Mesendoderm (in vitro differentiated cells): ENCODE results near the gene PPP2R5E.

Experiments
- DNase-seq: peaks from one replicate; pipeline ENCODE4 v3.0.0; 2013
- H2AK5ac ChIP-seq: 2 replicates; pipeline ENCODE4 v1.6.1; 2013; ENCODE audit warnings: low read length, inconsistent platforms
- H2BK120ac ChIP-seq: 2 replicates; pipeline ENCODE4 v1.6.1; 2013; ENCODE audit warnings: low read depth, mild to moderate bottlenecking, low read length, moderate library complexity, mixed read lengths
- H2BK15ac ChIP-seq: replicated peaks from 2 replicates; pipeline ENCODE4 v1.6.1; 2013; ENCODE audit warnings: low read depth, mild to moderate bottlenecking, moderate library complexity
- H2BK5ac ChIP-seq: 2 replicates; pipeline ENCODE4 v1.6.1; 2013; ENCODE audit warnings: low read length, inconsistent platforms
- H3K18ac ChIP-seq: 2 replicates; pipeline ENCODE4 v1.6.1; 2013; ENCODE audit warnings: mild to moderate bottlenecking, low read length, mixed read lengths
- H3K23ac ChIP-seq: one replicate; pipeline ENCODE4 v1.6.1; 2013; ENCODE audit warnings: low read length
- H3K27ac ChIP-seq: 2 replicates; pipeline ENCODE4 v1.5.1; 2013; ENCODE audit warnings: low read depth, mild to moderate bottlenecking, inconsistent platforms, low read length, moderate library complexity
- H3K27me3 ChIP-seq: 2 replicates; pipeline ENCODE4 v1.6.1; 2013; ENCODE audit warnings: low read length, control low read depth, mild to moderate bottlenecking, inconsistent platforms; ENCODE audit not compliant: insufficient read depth, poor library complexity
- H3K36me3 ChIP-seq: 2 replicates; pipeline ENCODE4 v1.6.1; 2013; ENCODE audit warnings: low read length, inconsistent platforms; ENCODE audit not compliant: control insufficient read depth, insufficient read depth
- H3K4ac ChIP-seq: one replicate; pipeline ENCODE4 v1.6.1; 2013; ENCODE audit warnings: low read depth, mild to moderate bottlenecking, low read length, moderate library complexity
- H3K4me1 ChIP-seq: 2 replicates; pipeline ENCODE4 v1.6.1; 2013; ENCODE audit warnings: low read depth, low read length, inconsistent platforms; ENCODE audit not compliant: control insufficient read depth
- H3K4me2 ChIP-seq: 2 replicates; pipeline ENCODE4 v1.6.1; 2013; ENCODE audit warnings: low read length
- H3K4me3 ChIP-seq: 2 replicates; pipeline ENCODE4 v1.5.1; 2013; ENCODE audit warnings: mild to moderate bottlenecking, low read length
- H3K56ac ChIP-seq: one replicate; pipeline ENCODE4 v1.6.1; 2013; ENCODE audit warnings: low read length
- H3K79me1 ChIP-seq: 2 replicates; pipeline ENCODE4 v1.6.1; 2013; ENCODE audit warnings: low read length, inconsistent platforms
- H3K79me2 ChIP-seq: 2 replicates; pipeline ENCODE4 v1.6.1; 2013; ENCODE audit warnings: mild to moderate bottlenecking, low read length; ENCODE audit not compliant: control insufficient read depth, insufficient read depth
- H3K9ac ChIP-seq: 2 replicates; pipeline ENCODE4 v1.6.1; 2013; ENCODE audit warnings: low read length, inconsistent platforms
- H4K5ac ChIP-seq: one replicate; pipeline ENCODE4 v1.6.1; 2013; ENCODE audit warnings: low read length
- H4K8ac ChIP-seq: one replicate; pipeline ENCODE4 v1.6.1; 2013; ENCODE audit warnings: low read depth, mild to moderate bottlenecking, control low read depth, low read length, moderate library complexity
- WGBS: extraction: QIAGEN DNeasy Blood & Tissue Kit; methylation state at CpG from one replicate; pipeline ENCODE4 v1.1.7; 2013; ENCODE audit warnings: low lambda C conversion rate, missing lambda C conversion rate; ENCODE audit not compliant: insufficient coverage; ENCODE audit errors: extremely low coverage; 5-methylcytosine and 5-hydroxymethylcytosine counted together

The PPP2R5E gene

DNA sequence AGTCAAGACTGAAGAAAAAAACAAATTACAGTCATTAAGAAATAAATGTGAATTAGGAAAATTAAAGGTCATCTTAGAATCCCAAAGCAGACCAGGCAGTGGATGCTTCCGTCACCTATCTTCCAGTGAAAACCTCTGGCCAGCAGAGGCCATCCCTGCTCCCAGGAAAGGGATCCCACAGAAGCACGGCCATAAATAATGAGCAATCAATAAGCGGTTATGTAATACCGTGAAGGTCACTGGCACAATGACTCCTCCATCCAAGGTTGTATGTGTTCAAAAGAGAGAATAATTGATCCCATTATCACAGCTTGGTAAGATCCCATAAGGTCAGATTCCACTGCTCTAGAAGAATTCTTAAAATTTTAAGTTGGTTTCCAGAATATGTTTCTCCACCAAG lies 85.7 kb downstream of the PPP2R5E start:
- Histone ChIP-seq H2BK5ac (no peak overlapping the region), H2BK15ac (no peak overlapping the region), H3K9ac (no peak overlapping the region), H3K27me3 (no peaks in the 10 kb centered on the region), H3K56ac (no peak overlapping the region), H3K23ac (no peak overlapping the region), H3K36me3 (no peaks in the 10 kb centered on the region), H2BK120ac (no peak overlapping the region), H4K8ac (no peak overlapping the region), H3K18ac (no peak overlapping the region), H3K27ac (no peak overlapping the region), H3K4me2 (no peak overlapping the region), H4K5ac (no peak overlapping the region), H2AK5ac (no peak overlapping the region), H3K79me2 (peaks cover 16% of the 10 kb centered on the region), H3K79me1 (peaks cover 20% of the 10 kb centered on the region), H3K4ac (no peak overlapping the region), H3K4me1 (no peaks in the 10 kb centered on the region), H3K4me3 (no peak overlapping the region)
- WGBS = no CpG with 5 or more reads among the region's 4 CpGs
- DNase-seq = no peak

DNA sequence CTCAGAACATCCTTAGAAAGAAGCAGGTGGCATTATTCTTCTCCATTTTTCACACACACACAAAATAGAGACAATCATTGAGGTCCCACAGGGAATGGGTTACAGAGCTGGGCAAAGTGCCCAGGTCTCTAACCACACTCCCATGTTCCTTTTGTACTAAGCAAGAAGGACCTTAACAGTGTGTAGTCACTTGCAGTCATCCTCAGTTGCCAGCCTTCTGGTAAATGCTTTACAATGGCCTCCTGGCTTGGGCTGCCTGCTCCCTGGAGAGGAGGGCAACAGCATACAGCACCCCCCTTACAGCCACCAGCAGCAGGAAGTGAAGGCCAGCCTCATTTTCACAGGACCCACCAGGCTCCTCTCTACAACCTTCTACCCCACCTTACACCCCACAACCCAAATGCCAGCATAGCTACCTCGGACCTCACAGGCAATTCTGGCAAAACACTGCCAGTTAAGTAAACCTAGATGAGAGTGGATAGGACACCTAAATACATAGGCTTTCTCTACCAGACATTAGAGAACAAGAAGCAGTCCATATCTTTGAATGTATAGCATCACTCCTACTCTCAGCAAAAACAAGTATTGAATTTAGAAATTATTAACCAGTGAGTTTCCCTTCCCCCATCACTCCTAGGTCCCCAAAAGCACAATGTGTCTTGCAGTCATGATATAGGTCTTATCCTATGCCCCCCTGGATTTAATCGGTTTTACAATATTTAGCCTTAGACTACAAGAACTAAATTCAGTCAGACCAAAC lies 88.1 kb downstream of the PPP2R5E start:
- Histone ChIP-seq H2BK15ac (no peak overlapping the region), H3K79me1 (peaks cover 24% of the 10 kb centered on the region), H2BK120ac (no peak overlapping the region), H3K36me3 (no peaks in the 10 kb centered on the region), H3K23ac (no peak overlapping the region), H3K4ac (no peak overlapping the region), H4K5ac (no peak overlapping the region), H3K9ac (no peak overlapping the region), H3K4me1 (no peaks in the 10 kb centered on the region), H3K79me2 (peaks cover 19% of the 10 kb centered on the region), H3K4me3 (no peak overlapping the region), H2AK5ac (no peak overlapping the region), H4K8ac (no peak overlapping the region), H3K27me3 (no peaks in the 10 kb centered on the region), H3K27ac (no peak overlapping the region), H3K18ac (no peak overlapping the region), H3K56ac (no peak overlapping the region), H3K4me2 (no peak overlapping the region), H2BK5ac (no peak overlapping the region)
- DNase-seq = no peak
- no CpG with 5 or more reads among the region's 2 CpGs for WGBS

DNA sequence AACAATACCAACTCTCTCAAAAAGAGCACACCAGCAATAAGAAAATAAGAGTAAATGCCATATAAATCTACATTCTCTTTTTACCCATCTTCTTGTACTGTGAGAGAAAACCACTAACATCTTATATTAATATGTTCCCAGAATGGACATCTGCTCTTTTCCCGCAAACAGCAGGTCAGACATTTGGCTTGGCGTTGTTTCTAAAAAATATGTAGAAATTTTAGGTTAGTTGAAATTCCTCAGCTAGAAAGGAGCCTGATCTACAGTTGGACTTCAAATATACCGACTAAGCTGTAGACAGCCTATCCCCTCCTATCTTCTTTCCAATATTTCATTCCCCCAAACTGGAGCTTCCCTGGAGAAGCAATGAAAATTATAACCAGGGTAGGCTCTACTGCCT lies 88.7 kb downstream of the PPP2R5E start:
- Histone ChIP-seq H3K23ac (no peak overlapping the region), H3K56ac (no peak overlapping the region), H3K4me3 (no peak overlapping the region), H3K79me2 (peaks cover 19% of the 10 kb centered on the region), H3K9ac (no peak overlapping the region), H3K4me2 (no peak overlapping the region), H3K36me3 (no peaks in the 10 kb centered on the region), H2BK5ac (no peak overlapping the region), H3K27ac (no peak overlapping the region), H2BK15ac (no peak overlapping the region), H4K5ac (no peak overlapping the region), H2BK120ac (no peak overlapping the region), H3K4ac (no peak overlapping the region), H3K27me3 (no peaks in the 10 kb centered on the region), H3K79me1 (peaks cover 25% of the 10 kb centered on the region), H4K8ac (no peak overlapping the region), H2AK5ac (no peak overlapping the region), H3K4me1 (no peaks in the 10 kb centered on the region), H3K18ac (no peak overlapping the region)
- WGBS = no CpG with 5 or more reads among the region's 3 CpGs
- DNase-seq = no peak

DNA sequence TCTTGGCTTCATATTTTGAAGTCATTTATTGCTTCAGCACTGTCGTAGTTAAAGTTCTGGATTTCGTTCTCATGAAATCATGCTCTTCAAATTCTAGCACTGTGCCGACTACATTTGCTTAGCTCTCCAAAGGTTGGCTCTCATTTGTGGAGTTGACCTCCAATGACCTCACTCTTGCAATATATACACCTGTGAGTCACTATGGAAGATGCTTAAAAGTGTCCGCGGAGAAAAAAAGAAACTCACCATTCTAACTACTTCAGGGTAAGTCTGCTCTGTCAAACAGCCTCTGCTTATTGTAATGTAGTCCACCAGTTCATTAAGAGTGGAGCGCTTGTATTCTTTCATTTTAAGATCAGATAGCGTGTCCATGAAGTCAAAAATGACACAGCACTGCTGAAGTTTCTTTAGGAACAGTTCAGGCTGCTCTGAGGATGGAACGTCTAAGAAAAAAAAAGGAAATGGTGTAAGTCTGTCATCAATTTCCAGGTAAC lies 89.7 kb downstream of the PPP2R5E start:
- Histone ChIP-seq H4K8ac (no peak overlapping the region), H3K56ac (no peak overlapping the region), H3K27ac (no peak overlapping the region), H4K5ac (no peak overlapping the region), H3K79me2 (peaks cover 19% of the 10 kb centered on the region), H2AK5ac (no peak overlapping the region), H3K4ac (no peak overlapping the region), H3K9ac (no peak overlapping the region), H3K79me1 (peaks cover 27% of the 10 kb centered on the region), H3K4me2 (no peak overlapping the region), H3K27me3 (no peaks in the 10 kb centered on the region), H2BK5ac (no peak overlapping the region), H3K23ac (no peak overlapping the region), H2BK120ac (no peak overlapping the region), H3K4me1 (no peaks in the 10 kb centered on the region), H2BK15ac (no peak overlapping the region), H3K36me3 (no peaks in the 10 kb centered on the region), H3K4me3 (no peak overlapping the region), H3K18ac (no peak overlapping the region)
- no CpG with 5 or more reads among the region's 8 CpGs for WGBS
- DNase-seq = no peak

DNA sequence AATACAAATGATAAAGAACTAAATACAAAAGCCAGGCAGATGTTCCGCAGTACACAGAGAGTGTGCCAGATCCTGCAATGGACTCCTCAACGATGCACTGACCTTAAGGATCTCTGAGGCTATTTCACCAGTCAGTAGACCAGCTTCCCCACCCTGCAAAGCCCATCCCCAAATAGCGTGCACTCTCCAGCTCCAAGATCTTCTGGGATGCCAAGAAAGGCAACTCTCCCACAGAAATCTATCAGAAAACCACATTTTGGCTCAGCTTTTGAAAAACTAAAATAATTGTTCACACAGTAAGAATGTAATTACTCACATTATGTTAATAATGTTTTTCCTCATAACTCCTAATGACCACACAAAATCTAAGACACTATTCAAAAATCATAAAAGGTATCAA lies 90.4 kb downstream of the PPP2R5E start:
- Histone ChIP-seq H3K79me2 (peaks cover 16% of the 10 kb centered on the region), H3K27me3 (no peaks in the 10 kb centered on the region)
- DNase-seq = no peak

DNA sequence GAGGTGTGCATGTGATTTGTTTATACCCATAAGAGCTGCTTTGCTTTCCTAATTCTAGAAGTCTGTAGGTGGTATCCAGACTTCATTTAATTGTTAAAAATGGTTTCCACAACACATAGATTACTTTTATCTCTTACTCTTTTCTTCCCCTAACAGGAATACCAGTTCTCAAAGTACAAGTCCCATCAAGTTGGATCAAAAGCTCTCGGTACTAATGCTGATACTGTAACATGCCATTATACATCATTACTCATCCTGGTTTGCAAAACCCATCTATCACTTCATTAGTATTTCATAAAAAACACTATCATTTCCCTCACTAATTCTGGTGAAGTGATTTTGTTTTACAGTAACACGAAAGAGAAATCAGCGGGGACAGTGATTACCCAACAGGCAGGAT lies 94.3 kb downstream of the PPP2R5E start:
- Histone ChIP-seq H3K79me1 (peaks cover 21% of the 10 kb centered on the region), H3K23ac (no peak overlapping the region), H3K27me3 (no peaks in the 10 kb centered on the region), H3K18ac (no peak overlapping the region), H2AK5ac (no peak overlapping the region), H3K56ac (no peak overlapping the region), H4K5ac (no peak overlapping the region), H3K79me2 (peaks cover 12% of the 10 kb centered on the region), H3K4me3 (no peak overlapping the region), H4K8ac (no peak overlapping the region), H2BK15ac (no peak overlapping the region), H3K4me2 (no peak overlapping the region), H3K4me1 (no peaks in the 10 kb centered on the region), H3K4ac (no peak overlapping the region), H3K9ac (no peak overlapping the region), H2BK120ac (no peak overlapping the region), H2BK5ac (no peak overlapping the region), H3K36me3 (no peaks in the 10 kb centered on the region), H3K27ac (no peak overlapping the region)
- no peak for DNase-seq
- no CpG with 5 or more reads among the region's 3 CpGs for WGBS

More for the DNA sequence above, 90.4 kb downstream of the PPP2R5E start:
- Histone ChIP-seq H2BK15ac (no peak overlapping the region), H3K4me3 (no peak overlapping the region), H3K56ac (no peak overlapping the region), H4K5ac (no peak overlapping the region), H3K79me1 (peaks cover 22% of the 10 kb centered on the region), H3K18ac (no peak overlapping the region), H3K4ac (no peak overlapping the region), H2BK120ac (no peak overlapping the region), H3K27ac (no peak overlapping the region), H3K23ac (no peak overlapping the region), H3K4me2 (no peak overlapping the region), H4K8ac (no peak overlapping the region), H2BK5ac (no peak overlapping the region), H3K9ac (no peak overlapping the region), H3K36me3 (no peaks in the 10 kb centered on the region), H3K4me1 (no peaks in the 10 kb centered on the region), H2AK5ac (no peak overlapping the region)
- no CpG with 5 or more reads among the region's 3 CpGs for WGBS
